GM21576 (cell line): ENCODE measurements around the gene ANKS4B.
"Not testable (repeated sequence)": the region's sequence is repeated elsewhere in the genome, so short reads cannot be mapped to it uniquely, and the experiment has no call there.

ENCODE experiments used
- ATAC-seq: cut with Tn5 transposase; IDR thresholded peaks from one replicate; pipeline ENCODE4 v1.9.1; 2021; ENCODE audit warnings: mild to moderate bottlenecking, moderate library complexity; ENCODE audit not compliant: unreplicated experiment

Gene ANKS4B

DNA sequence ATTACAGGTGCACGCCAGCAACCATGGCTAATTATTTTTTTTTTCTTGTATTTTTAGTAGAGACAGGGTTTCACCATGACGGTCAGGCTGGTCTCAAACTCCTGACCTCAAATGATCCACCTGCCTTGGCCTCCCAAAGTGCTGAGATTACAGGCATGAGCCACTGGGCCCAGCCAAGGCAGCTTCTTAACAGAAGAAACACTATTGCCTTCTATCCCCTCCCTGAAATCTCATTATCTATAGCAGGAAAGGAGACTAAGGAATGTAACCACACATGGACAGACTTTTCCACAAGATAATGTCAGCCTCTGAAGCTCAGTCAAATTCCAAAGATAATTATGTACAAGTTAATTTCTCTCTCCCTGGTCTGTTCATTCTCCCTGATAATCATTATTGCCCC lies 16.4 kb upstream of the ANKS4B start:
- ATAC-seq, result no peak

DNA sequence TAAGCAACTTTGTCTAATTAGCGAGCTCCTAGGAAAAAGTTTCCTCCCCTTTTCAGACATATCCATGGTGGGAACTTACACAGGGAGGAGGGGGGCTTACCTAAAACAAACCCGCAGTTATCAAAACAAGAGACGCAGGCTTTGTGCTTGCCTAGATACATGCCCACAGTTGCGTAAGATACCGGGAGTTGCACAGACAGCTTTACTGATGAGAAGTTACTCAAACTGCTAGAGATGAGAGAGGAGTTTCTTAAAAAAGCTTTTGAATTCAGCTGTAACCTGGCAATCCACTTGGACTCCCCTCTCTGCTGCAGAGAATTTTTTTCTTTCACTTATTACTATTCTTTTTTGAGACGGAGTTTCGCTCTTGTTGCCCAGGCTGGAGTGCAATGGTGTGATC lies 15.3 kb upstream of the ANKS4B start:
- no peak for ATAC-seq

DNA sequence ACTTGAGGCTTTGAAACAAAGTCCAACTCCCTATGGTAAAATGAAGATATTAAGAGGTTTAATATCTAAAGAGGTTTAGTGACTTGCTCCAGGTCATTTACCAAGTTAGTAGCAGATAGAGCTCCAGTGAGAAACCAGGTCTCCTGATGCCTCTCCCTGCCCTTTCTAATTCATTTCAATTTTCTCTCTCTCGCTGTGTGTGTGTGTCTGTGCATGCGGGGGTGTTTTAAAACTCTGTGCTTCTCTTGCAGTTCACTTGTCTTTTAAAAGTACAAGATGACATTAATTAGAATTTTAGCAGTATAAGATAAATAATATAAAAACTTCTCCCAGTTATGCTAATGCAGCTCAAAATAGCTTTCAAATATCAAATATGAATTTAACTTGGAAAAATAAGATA lies 13.9 kb upstream of the ANKS4B start:
- ATAC-seq, result no peak

DNA sequence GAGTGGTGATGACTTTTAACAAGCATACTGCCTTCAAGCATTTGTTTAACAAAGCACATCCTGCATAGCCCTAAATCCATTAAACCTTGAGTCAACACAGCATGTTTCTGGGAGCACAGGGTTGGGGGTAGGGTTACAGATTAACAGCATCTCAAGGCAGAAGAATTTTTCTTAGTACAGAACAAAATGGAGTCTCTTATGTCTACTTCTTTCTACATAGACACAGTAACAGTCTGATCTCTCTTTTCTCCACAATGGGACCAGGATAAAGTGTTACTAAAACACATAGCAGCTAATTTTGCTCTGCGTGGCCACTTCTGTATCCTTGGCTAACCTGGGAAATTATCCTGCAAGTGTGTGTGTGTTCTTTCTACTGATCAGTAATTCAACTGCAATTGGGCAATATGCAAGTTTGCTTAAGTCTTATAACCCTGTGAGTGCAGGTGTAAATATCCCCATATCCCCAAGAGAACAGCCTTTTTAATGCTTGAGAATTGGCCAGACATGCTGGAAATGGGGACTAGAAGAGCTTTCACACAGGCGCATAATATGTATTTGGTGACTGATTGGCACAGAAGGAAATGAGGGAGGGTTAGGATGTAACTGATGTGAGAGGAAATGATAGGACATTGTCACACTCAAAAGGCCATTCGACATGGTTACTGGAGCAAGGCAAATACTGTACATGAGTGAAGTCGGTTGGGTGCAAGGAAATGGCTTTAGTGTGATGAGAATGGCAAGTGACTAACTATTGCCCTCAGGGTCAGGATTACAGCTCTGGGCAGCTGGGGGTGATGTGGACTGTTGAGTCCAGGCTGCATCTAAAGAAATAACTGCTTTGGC lies 10.8 kb upstream of the ANKS4B start:
- no peak for ATAC-seq

DNA sequence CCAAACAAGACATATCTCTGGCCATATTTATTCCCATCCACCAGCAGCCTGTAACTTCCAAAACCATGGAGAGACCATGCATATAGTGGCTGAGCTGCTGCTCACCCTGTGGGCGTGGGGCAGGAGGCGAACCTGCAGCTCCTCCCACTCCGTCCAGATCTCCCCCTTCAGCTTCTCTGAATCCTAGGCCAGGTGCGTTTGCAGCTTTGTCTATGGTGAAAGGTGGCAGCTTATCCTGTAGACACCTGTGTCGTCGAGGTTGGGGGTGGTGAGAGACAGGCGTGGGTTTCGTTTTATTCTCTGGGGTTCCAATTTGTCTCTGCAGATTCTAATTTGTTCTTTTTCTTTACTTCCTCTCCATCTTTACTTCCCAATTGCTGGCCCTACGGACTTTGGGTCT lies 9.7 kb upstream of the ANKS4B start:
- no peak for ATAC-seq

DNA sequence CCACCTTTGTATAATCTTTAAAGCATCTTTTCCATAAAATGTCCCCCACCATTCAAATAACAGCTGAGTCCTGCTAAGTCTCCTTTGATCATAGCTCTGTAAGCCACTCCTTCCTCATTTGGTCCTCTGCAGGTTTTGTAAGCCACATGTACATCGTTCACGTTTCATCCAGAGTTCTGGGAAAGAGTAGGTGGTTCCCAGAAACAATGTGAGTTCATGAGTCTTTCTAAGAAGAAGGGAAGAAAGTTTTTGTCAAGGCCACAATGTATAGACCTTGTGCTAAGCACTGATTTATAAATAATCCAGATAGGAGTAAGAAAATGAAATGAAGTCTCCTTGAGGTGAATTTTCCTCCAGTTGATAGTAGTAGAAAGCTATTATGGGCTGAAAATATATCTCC lies 8.7 kb upstream of the ANKS4B start:
- no peak for ATAC-seq

DNA sequence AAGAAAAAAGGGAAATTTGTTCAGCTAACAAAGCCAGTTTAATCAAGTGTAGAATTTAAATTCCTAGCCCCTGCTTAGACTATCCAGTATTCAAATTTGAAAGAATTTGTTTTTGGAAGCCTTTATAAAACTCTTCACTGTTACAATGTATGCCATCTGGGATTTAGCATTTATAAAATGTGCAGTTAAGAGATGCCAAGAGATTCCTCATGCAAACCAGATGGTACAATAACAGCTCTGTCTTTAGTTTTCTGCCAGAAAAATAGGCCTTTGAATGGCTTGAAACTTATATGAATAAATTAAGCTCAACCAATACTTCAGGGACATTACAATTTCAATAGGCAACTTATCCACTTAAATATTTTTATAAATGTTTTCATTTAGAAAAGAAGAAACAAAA lies 6.8 kb upstream of the ANKS4B start:
- ATAC-seq, result no peak

DNA sequence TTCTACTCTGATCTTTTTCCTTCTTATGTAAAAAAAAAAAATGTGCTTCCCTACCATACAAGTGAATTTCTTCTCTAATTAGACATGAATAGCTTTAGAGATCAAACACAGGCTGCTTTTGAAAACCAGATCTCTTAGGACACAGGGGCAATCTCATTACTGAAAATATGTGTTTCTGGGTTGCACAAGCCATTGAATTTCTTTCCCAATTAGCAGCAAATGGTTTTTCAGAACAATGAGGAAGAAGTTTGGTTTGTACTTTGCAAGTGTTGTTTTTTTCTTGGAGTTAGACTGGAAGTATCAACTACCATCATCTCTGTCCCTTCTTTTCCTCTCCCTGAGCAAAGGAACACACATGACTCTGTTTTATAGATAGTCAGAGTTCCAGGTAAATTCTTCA lies 5.6 kb upstream of the ANKS4B start:
- no peak for ATAC-seq

DNA sequence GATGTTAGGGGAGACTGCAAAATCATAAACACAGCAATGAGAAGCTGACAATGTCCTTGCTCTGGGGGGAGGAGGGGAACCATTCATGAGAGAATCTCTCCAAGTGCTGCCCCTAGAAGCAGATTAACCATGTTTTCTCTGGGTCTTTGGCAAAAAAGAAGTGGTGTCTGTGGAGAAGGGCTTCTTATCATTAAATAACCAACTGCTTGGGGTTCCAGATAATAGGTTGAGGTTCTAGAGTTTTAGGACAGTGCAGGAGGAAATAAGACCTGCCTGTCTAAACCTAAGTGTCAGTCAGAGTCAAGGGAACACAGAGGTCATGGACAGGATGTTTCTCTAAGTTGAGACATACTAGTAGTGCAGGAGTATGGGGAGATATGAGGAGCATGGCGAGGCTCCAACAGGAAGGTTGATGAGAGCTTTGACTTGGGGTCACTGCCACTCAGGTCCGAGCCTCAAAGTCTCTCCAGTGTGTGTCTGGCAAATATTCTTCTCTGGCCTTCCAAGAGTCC lies 5.1 kb upstream of the ANKS4B start:
- ATAC-seq, result no peak

DNA sequence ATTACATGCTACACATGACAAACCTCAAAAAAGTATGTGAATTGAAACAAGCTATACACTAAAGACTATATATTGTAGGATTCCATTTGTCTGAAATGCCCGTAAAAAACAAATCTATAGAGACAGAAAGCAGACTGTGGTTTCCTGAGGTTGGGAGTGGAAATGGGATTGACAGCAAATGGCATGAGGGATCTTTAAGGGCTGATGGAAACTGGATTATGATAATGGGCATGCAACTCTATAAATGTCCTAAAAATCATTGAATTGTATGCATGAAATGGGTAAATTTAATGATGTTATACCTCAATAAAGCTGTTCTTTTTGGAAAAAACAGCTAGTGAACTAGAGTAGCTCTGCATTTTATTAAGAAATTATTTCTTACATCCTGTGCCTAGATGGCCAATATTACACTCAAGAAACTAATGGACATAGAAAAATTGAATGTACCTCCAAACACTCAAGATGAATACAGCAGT lies 416 bp upstream of the ANKS4B start:
- ATAC-seq, result no peak

DNA sequence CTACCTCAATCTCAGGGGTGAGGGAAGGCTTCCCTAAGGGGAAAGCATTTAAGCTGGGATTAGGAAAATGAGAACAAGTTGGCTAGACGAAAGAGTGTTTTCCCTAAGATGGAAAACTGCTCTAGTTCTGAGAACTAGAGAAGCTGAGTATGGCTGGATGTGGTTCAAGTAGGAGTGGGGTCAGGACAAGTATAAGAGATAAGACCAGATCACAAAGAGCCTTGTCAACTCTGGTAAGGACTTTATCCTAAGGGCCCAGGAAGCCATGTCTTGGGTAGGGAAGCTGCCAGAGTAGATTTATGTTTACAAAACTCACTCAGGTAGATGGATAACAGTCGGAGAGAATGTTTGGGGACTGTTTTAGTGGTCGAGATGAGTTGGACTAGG lies 1.7 kb downstream of the ANKS4B start:
- no peak for ATAC-seq

DNA sequence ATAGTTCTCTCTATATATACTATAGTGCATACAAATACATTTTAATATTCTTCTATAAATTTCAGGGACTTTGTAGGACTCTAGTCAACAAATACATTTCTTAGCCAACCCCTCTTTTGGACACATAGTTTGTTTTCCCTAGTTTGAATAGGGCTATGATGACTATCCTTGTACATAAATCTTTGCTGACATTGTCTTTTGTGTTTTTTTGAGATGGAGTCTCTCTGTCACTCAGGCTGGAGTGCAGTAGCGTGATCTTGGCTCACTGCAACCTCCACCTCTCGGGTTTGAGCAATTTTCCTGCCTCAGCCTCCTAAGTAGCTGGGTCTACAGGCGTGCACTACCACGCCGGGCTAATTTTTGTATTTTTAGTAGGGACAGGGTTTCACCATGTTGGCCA lies 3.3 kb downstream of the ANKS4B start:
- ATAC-seq, result no peak

DNA sequence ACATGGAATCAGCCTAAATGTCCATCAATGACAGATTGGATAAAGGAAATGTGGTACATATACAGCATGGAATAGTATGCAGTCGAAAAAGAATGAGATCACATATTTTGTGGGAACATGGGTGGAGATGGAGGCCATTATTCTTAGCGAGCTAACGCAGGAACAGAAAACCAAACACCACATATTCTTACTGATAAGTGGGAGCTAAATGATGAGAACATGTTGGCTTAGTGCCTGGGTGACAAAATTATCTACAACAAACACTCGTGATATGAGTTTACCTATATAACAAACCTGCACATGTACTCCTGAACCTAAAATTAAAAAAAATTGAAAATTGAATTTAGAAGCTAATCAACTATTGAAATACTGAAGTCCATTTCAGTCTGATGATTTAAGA lies 6.1 kb downstream of the ANKS4B start:
- ATAC-seq, result no peak

DNA sequence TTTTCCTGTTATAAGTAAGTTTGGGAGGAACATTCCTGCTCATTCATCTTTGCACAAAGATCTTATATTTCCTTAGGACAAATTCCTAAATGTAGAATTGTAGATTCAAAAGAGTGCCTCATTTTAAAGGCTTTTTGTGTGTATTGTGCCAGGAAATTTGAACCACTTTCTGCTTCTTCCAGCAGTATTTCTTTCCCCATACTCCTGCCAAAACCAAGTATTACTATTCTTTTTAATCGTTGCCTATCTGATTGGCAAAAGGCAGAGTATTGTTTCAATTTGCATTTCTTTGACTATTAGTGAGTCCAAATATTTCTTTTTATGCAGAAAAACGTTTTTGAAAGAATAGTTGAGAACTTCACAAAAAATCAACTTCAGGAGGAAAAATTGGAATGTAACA lies 9.3 kb downstream of the ANKS4B start:
- no peak for ATAC-seq

DNA sequence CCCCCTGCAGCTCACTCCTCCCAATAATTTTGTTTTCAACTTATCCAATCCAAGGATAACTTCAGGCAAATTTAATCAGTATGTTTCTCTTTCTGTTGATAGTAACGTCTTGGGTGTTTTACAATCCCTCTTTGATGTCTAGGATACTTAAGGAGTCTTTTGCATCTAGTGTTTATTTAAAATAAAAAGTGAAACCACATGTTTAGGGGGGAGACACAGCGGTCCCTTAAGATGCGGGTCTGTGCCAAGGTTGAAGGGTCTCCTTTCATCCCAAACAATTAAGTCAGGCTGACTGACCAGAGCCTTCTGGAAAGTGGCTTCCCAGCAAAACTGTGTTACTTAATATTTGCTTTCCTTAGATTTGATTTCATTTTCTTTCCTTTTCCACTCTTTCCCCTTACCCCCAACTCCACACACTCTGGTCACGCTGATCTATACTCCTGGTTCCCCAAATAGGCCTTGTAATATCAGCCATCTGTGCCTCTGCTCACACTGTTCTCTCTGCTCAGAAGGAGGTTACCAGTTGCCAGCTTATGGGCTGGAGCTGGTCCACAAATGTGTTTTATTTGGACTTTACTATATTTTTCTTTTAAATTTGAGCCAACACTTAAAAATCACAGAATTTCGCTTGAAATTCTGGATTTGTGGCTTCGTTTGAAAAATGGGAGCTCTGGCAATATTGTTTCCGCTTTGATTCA lies 11.2 kb downstream of the ANKS4B start:
- ATAC-seq, result no peak

DNA sequence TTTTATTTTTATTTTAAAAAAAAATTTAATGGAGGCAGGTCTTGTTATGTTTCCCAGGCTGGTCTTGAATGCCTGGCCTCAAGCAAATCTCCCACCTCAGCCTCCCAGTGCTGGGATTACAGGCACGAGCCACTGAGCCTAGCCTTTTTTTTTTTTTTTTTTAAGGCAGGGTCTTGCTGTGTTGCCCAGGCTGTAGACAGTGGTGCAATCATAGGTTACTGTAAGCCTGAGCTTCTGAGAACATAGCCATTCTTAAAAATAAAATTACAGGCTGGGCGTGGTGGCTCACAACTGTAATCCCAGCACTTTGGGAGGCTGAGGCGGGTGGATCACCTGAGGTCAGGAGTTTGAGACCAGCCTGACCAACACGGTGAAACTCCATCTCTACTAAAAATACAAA lies 14.7 kb downstream of the ANKS4B start:
- not testable (repeated sequence) for ATAC-seq

DNA sequence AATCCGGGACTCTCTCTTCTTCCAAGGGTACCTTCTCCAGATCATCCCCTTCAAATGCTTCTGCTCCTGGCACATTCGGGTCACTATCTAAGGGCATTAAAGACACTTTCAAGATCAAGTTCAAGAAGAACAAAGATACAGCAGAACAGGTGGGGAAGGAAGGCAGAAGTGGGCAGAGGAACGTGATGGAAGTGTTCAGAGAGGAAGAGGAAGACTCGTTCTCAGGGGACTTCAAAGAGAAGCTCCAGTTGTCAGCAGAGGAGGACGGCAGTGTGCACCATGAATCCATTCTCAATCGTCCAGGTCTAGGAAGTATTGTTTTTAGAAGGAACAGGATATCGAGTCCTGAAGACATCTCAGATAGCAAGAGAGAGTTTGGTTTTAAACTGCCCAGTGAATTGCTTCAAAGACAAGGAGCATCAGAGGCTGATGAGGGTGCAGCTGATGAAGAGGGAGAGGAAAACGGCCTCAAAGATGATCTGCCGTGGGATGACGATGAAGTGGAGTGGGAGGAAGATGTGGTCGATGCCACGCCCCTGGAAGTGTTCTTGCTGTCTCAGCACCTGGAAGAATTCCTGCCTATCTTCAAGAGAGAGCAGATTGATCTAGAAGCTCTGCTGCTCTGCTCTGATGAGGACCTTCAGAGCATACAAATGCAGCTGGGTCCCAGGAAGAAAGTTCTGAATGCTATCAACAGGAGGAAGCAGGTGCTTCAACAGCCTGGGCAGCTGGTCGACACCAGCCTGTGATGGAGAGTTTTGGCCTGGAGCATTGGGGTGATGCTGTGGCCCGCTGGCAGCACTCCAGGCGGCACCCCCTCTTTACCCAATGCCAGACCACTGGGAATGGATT lies 16.8 kb downstream of the ANKS4B start:
- no peak for ATAC-seq

DNA sequence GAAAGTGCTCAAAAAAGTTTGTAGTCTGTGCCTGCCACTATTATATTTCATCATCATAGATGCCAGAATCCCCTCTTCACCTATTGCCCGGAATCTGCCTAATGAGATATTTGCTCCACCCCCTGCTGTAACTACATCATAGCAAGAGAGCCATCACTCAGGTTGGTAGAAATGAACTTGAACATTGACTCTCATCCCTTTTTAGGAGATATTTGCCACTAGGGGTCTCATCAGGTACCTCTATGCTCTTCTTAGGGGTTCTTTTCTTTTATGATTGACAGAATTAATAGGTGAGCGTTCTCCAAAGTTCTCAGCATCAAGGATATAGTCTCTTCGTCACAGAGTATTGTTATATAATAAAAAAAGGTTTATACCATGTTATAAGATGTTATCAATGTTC lies 20.0 kb downstream of the ANKS4B start:
- no peak for ATAC-seq

DNA sequence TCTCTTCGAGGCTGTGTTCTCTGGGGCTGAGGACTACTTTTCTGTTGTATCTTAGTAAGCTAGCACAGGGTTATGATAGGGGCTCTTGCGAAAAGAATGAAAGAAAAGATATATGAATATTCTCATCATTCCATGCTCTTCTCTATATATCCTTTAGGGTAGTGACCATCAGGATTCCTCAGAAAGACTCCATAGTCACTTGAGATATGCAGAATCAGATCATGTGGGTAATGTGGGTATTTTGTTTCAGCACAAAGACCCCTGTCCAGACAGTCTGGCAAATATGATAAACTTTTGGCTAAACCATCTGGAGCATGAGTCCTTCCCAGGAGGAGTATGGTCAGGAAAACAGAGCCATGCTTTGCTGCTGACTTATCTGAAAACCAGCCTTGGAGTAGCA lies 23.1 kb downstream of the ANKS4B start:
- no peak for ATAC-seq

DNA sequence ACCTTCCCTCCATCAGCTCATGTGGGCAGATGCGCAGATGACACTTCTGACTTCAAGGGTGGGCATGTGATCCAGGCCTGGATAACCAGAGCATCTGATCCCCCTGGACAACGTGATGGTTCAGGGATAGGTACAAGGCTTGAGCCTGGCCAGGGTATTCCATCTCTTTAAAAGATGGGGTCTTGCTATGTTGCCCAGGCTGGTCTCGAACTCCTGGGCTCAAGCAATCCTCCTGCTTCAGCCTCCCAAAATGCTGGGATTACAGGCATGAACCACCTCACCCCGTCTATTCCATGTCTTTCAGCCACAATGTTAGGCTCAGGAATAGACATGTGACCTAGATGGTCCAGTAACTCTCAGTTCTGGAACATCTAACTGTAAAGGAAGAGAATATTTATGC lies 23.8 kb downstream of the ANKS4B start:
- ATAC-seq, result no peak
